ENCODE data around the gene INTS14.

GRCh38 chr15:65619626-65620290 is 8.8 kb upstream of the INTS14 start:
- TF ChIP-seq CTCF (IDR thresholded peaks at IDR 0.05; ENCODE audit: insufficient read depth, low read length) = no peak
- TF ChIP-seq GABPA (IDR thresholded peaks at IDR 0.05; ENCODE audit: low read depth) = no peak
- TF ChIP-seq REST (IDR thresholded peaks at IDR 0.05; ENCODE audit: insufficient replicate concordance, low read depth) = no peak
